ENCODE results near the gene DSEL. TPM values are rescaled to one million over a fixed set of nuclear protein-coding genes. Genes with fewer than 3 reads are reported as not detected.

The DSEL gene
- total RNA-seq, 2 experiments from 2014 or later = not detected

- H2AFZ ChIP-seq (ENCODE audit: low read length) = no peak overlapping the region
- intact Hi-C loops (cut with micrococcal nuclease; ENCODE audit: unreplicated experiment) = no loop called here
- TF ChIP-seq EZH2phosphoT487 (IDR thresholded peaks at IDR 0.05; ENCODE audit: borderline replicate concordance, low read depth, low read length) = no peak
- TF ChIP-seq CTCF (conservative IDR thresholded peaks at IDR 0.05; ENCODE audit: low read length) = no peak; the same call in 1 of the 2 replicates
- no peaks in the 10 kb centered on the region for H3K79me2 ChIP-seq (ENCODE audit: insufficient read depth, low read depth, low read length)
- no TSS peak for BruUV-seq (replicated peaks)
- no peak for DNase-seq (ENCODE audit: low spot score)
- H3K9me3 ChIP-seq (ENCODE audit: low read length) = no peaks in the 10 kb centered on the region
- no peaks in the 10 kb centered on the region for H3K36me3 ChIP-seq (ENCODE audit: insufficient read depth, low read length)
- no peak overlapping the region for H3K4me3 ChIP-seq (ENCODE audit: low read depth, low read length, poor library complexity, severe bottlenecking)
- H4K20me1 ChIP-seq (ENCODE audit: insufficient read depth, low read length) = no peaks in the 10 kb centered on the region
- ChIA-PET POLR2A (no interaction called here), CTCF (ENCODE audit: unreplicated experiment) (no interaction called here)
- no peak overlapping the region for H3K27ac ChIP-seq (ENCODE audit: low read depth, low read length, poor library complexity, severe bottlenecking)
- H3K4me1 ChIP-seq (ENCODE audit: insufficient read depth, low read length, poor library complexity, severe bottlenecking) = no peaks in the 10 kb centered on the region
- H3K4me2 ChIP-seq (ENCODE audit: low read length) = no peak overlapping the region
- no peaks in the 10 kb centered on the region for H3K9me2 ChIP-seq (ENCODE audit: insufficient read depth, low read length)
Observed at GRCh38 chr18:67463829-67464228, 52.7 kb downstream of the DSEL start.

- Histone ChIP-seq H3K9me3 (ENCODE audit: low read length) (no peaks in the 10 kb centered on the region), H3K27ac (ENCODE audit: low read depth, low read length, poor library complexity, severe bottlenecking) (no peak overlapping the region), H3K79me2 (ENCODE audit: insufficient read depth, low read depth, low read length) (no peaks in the 10 kb centered on the region), H3K9me2 (ENCODE audit: insufficient read depth, low read length) (no peaks in the 10 kb centered on the region), H3K4me1 (ENCODE audit: insufficient read depth, low read length, poor library complexity, severe bottlenecking) (no peaks in the 10 kb centered on the region), H3K4me3 (ENCODE audit: low read depth, low read length, poor library complexity, severe bottlenecking) (no peak overlapping the region), H3K4me2 (ENCODE audit: low read length) (no peak overlapping the region), H2AFZ (ENCODE audit: low read length) (no peak overlapping the region), H4K20me1 (ENCODE audit: insufficient read depth, low read length) (no peaks in the 10 kb centered on the region), H3K36me3 (ENCODE audit: insufficient read depth, low read length) (no peaks in the 10 kb centered on the region)
- no peak for DNase-seq (ENCODE audit: low spot score)
- BruUV-seq (replicated peaks) = no TSS peak
- TF ChIP-seq EZH2phosphoT487 (IDR thresholded peaks at IDR 0.05; ENCODE audit: borderline replicate concordance, low read depth, low read length) (no peak), CTCF (conservative IDR thresholded peaks at IDR 0.05; ENCODE audit: low read length) (no peak)
- ChIA-PET CTCF (ENCODE audit: unreplicated experiment) (no interaction called here), POLR2A (no interaction called here)
- intact Hi-C loops (cut with micrococcal nuclease; ENCODE audit: unreplicated experiment) = no loop called here
Observed at GRCh38 chr18:67456711-67457110, 59.8 kb downstream of the DSEL start.
